ENCODE measurements around the gene SNRPA1. TPM values are rescaled to one million over a fixed set of nuclear protein-coding genes. Genes with fewer than 3 reads are reported as not detected.
A peak's percentile ranks its signal among the peaks of the same experiment; 100 is the strongest.
"Not testable (repeated sequence)": the region's sequence is repeated elsewhere in the genome, so short reads cannot be mapped to it uniquely, and the experiment has no call there.

SNRPA1 gene
- total and polyA plus RNA-seq, 9 of the 15 experiments (the other 6 are each of a cell fraction or from before 2014, with no cell fraction given): 62.7 to 245 (median 189) TPM

GRCh38 chr15:101333907-101334789 is 39.1 kb upstream of the SNRPA1 start:
- H3K36me3 ChIP-seq (ENCODE audit: control insufficient read depth, insufficient read depth, low read length); in situ Hi-C loops (cut with MboI); H3K9me1 ChIP-seq (ENCODE audit: control insufficient read depth, insufficient read depth, low read length); H3K4me1 ChIP-seq (replicated peaks in 1 of 2; ENCODE audit: control insufficient read depth in 2 of 2, insufficient read depth in 2 of 2, low read length in 2 of 2); intact Hi-C loops (cut with micrococcal nuclease); BruUV-seq (replicated peaks); H3K27me3 ChIP-seq (ENCODE audit: control insufficient read depth in 2 of 2, insufficient read depth in 2 of 2, low read length in 2 of 2); H3K79me2 ChIP-seq (ENCODE audit: control insufficient read depth, insufficient read depth, low read length); H4K20me1 ChIP-seq (replicated peaks; ENCODE audit: control insufficient read depth, insufficient read depth, low read length); CTCF ChIA-PET (ENCODE audit: low intra/inter-chr PET ratio): not testable (repeated sequence)
- POLR2A ChIA-PET: interaction anchor here (0.6 to 1.0 kb wide), 3 partner anchors 26 to 262 kb away, joined by 3 read pairs; no protein-coding TSS in a partner anchor
- peak; percentile 57 to 74 (median 72) for DNase-seq (ENCODE audit: extremely low read depth in 1 of 4, low spot score in 3 of 4)
- FAIRE-seq: peak; percentile 87
- Histone ChIP-seq H3K4me2 (ENCODE audit: insufficient read depth, low read length) (peak overlapping the region; percentile 98), H3K4me3 (peak overlapping the region; percentile 46), H3K9me3 (replicated peaks; ENCODE audit: control insufficient read depth, insufficient read depth, low read depth, low read length) (peaks cover 11% of the 10 kb centered on the region), H2AFZ (ENCODE audit: low read depth, low read length) (peak overlapping the region; percentile 97), H3K27ac (ENCODE audit: extremely low read depth, low read depth, low read length) (peak overlapping the region; percentile 90), H3K9ac (ENCODE audit: insufficient read depth in 1 of 2, low read depth in 2 of 2, low read length in 2 of 2) (peak overlapping the region in 1 of 2 experiments; percentile 56; a peak in 1 of 4 replicates)
- 7% methylated on average over 9 of the region's 16 CpGs for WGBS (ENCODE audit: insufficient coverage, low coverage, missing lambda C conversion rate)
- peak; percentile 97 for ATAC-seq
- TF ChIP-seq FOXA3 (CRISPR knock-in tag; conservative IDR thresholded peaks at IDR 0.05 in 1 of 2, IDR thresholded peaks at IDR 0.05 in 1 of 2) (0 out of 4 replicates have a peak, but pooled peaks of 1 of the 2 experiments have one; percentile 9), ARID4B (CRISPR knock-in tag; IDR thresholded peaks at IDR 0.05) (peak; percentile 41; the same call in 1 of the 2 replicates), OTX1 (CRISPR knock-in tag; IDR thresholded peaks at IDR 0.05) (peak; percentile 76), PKNOX1 (IDR thresholded peaks at IDR 0.05) (peak; percentile 51), ZNF584 (CRISPR knock-in tag; IDR thresholded peaks at IDR 0.05; ENCODE audit: low read depth) (peak; percentile 95), PYGO2 (tag; IDR thresholded peaks at IDR 0.05) (peak; percentile 75; the same call in 1 of the 2 replicates), JUND (IDR thresholded peaks at IDR 0.05; ENCODE audit: borderline replicate concordance, low read depth, low read length) (peak; percentile 70), JUND (tag; IDR thresholded peaks at IDR 0.05; ENCODE audit: borderline replicate concordance, low read depth, low read length) (peak; percentile 92; the same call in 2 of the 3 replicates), HINFP (tag; conservative IDR thresholded peaks at IDR 0.05; ENCODE audit: low read depth) (peak; percentile 39; the same call in 1 of the 2 replicates), RBBP5 (IDR thresholded peaks at IDR 0.05; ENCODE audit: borderline replicate concordance, insufficient read depth, low read length, poor library complexity, severe bottlenecking) (peak; percentile 41), SMAD4 (CRISPR knock-in tag; conservative IDR thresholded peaks at IDR 0.05) (peak; percentile 36; the same call in 1 of the 2 replicates)

All from K562 (cell line).